ENCODE measurements around the gene ZCWPW1.
"Not testable (repeated sequence)": the region's sequence is repeated elsewhere in the genome, so short reads cannot be mapped to it uniquely, and the experiment has no call there.

The ZCWPW1 gene

DNA sequence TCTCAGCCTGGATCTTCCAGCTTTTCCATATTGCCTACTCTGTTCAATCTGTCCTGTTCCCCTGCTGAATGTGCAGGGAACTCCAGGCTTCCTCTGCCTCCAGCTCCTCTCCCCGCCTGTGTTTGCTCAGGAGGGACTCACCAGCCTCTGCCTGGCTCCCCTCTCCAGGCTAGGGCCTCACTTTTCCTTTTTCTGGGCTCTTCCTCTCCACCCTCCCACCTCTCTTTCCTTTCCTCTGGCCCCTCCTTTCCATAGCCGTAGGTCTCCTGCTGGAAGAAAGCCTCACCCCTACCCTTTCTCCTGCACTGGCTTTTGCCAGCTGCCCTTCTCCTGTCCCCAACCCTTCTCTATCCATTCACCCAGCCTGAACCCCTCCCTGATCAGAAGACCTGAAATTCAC, 30.3 kb downstream of the ZCWPW1 start:
- DNase-seq (ENCODE audit: low spot score), result no peak

DNA sequence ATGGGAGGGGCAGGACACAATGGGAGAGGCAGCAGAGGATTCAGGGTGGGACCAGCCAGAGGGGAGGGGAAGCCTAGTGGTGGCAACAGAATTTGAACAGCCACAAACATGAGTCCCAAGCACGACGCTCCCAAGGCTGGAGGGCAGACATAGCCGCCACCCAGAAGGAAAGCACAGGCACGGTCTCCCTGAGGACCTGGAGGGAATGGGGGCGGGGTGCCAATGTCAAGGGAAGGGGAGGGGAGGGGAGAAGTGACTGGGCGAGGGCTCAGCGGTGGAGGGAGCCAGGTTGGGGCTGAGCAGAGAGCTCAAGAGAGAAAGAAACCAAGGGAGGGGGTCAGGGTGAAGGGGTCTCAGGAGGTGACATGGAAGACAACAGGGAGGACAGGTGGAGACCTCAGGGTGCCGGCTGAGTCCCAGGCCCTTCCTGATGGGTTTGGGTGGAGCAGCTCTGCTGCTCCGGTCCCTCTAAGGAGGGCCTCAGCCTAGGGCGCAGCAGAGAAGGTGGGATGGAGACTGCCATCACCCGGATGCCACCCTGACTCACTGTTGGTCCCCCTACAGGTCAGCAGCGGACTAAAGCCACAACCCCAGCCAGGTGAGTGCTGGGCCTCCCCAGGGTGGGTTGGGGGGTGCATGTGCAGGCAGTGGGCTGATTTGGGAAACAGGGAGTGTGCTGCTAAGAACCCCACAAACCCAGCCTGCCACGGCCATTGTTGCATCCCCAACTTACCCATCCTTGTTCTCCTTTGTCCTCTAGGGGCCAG, 31.0 kb downstream of the ZCWPW1 start:
- no peak for DNase-seq (ENCODE audit: low spot score)

DNA sequence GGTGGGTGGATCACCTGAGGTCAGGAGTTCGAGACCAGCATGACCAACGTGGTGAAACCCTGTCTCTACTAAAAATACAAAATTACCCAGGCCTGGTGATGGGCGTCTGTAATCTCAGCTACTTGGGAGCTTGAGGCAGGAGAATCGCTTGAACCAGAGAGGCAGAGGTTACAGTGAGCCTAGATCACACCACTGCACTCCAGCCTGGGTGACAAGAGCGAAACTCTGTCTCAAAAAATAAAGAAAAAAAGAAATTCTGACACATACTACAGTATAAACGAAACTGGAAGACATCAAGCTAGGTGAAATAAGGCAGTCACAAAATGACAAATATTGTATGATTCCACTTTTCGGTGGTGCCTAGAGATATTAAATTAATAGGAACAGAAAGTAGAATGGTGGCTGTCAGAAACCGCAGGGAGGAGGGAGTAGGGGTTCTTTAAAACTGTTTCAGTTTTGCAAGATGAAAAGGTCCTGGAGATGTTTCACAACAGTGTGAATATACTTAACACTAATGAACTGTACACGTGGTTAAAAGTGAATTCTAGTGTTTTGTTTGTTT, 32.0 kb downstream of the ZCWPW1 start:
- DNase-seq (ENCODE audit: low spot score), result no peak

DNA sequence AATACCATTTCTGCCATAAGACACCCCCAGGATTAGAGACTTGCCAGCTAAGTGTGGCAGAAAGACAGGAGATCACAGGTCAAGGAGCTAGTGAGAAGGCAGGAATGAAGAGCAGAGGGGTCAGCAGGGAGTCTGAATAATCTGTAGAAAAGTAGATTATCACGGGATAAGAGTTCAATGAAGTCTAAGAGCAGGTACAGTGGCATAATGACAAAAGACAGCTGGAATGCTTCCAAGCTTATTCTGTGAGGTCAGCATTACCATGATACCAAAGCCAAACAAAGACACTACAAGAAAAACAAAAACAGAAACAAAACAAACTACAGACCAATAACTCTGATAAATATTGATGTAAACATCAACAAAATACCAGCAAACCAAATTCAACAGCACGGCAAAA, 34.4 kb downstream of the ZCWPW1 start:
- no peak for DNase-seq (ENCODE audit: low spot score)

DNA sequence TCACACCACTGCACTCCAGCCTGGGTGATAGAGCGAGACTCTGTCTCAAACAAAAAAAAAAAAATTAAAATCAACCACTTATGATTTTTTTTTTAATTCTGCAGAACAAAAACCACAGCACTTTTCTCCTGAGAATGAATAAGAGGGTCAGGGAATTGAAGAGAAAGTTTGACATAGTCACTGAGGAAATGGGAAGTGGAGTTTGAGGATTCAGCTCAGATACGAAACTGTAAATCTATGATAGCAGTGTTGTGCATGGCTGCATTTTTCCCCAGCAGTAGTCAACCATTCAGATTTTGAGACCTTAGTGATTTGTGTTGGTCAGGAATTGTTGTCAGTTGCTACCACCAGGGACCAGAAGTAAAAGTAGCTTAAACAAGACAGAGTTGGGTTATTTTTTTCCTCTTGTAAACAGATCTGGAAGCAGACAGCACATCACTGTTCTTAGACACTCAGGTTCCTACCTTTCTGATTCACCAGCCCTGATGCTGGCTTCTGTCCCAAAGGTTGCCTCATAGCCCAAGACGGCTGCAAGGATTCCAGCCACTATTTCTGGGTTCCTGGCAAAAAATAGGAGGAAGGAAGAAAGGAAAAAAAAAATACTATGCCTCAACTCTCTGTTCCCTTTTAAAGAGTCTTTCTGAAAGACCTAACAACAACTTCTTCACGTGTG, 35.1 kb downstream of the ZCWPW1 start:
- DNase-seq (ENCODE audit: low spot score), result no peak

DNA sequence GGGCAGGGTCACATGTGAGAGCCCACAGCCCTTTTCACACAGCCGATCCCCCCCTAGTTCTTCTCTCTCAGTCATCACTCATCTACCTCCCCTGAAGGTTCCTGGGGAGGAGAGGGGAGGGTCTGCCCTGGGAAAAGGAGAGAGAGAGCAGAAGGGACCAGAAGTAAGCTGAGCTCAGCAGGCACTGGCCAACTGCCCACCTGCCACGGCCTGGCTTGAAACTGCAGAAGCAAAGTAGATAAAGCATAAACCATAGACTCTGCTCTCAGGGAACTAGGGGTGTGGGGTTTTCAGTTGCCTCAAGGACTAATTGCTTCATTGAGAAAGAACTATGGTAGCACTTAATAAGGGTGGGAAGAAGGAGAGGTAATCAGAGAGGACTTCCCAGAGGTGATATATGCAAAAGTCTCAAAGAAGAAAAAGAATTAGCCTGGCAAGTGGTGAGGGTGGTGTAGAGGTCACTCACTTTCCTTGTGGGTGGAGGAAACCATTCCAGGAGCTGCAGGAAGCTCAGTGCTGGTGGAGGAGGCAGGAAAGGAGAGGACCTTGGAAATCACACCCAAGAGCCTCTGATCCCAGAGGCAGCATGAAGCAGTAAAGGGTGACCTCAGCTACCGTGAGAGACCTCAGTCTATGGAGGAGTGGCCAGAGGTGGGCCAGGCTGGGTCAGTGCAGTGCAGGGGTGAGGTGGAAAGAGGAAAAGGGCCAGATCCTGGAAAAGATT, 38.1 kb downstream of the ZCWPW1 start:
- DNase-seq (ENCODE audit: low spot score), result no peak

DNA sequence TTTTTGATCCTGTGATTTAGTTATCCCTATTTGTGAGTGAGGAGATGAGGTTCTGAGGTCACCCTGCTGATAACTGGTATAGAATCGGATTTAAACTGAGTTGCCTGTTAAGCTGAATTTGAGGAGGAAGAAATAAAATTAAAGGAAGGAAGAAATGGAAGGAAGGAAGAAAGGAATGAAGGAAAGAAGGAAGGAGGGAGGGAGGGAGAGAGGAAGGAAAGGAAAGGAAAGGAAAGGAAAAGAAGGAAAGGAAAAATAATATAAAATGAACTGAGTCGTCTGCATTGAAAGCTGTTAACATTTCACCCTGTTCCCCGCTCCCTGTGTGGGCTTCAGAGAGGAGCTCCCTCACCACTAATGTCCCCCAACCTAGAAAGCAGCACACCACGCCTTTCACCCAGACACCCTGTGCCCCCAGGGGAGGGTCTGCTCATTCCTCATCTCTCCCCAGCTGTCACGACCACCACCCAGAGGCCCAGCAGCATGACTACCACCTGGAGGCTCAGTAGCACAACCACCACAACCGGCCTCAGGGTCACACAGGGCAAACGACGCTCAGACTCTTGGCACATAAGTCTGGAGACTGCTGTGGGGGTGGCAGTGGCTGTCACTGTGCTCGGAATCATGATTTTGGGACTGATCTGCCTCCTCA, 38.9 kb downstream of the ZCWPW1 start:
- DNase-seq (ENCODE audit: low spot score), result no peak

DNA sequence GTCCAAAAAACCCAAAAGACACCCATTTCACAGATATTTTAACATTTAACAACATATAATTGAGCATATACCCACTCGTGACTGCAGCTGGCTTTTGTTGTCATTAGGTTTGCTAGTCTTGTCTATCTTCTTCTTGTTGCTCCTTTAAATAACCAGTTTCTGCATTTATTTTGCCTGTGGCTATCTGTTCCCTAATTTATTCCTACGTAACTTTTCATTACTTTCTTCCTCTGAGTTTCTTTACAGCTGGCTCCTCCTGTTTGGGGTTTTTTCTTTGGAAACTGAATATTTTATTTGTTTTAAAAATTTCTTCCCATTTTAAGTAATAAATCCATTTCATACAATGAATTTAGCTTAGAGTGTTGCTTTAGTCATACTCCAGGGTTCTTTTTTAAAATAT, 40.8 kb downstream of the ZCWPW1 start:
- no peak for DNase-seq (ENCODE audit: low spot score)

DNA sequence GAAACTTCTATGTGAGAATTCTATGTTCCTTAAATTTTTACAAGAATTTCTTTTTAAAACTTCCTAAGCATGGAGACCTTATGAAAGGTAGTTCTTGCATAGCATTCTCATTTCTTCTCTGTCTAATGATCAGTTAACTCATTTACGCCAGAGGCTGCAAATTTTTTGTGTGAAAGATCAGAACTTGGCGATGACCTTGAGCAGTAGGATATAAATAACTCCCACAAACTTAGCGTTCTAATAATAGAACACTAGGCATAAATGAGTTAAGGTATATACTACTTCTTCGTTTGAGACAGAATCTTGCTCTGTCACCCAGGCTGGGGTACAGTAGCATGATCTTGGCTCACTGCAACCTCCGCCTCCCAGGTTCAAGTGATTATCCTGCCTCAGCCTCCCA, 41.6 kb downstream of the ZCWPW1 start:
- no peak for DNase-seq (ENCODE audit: low spot score)

DNA sequence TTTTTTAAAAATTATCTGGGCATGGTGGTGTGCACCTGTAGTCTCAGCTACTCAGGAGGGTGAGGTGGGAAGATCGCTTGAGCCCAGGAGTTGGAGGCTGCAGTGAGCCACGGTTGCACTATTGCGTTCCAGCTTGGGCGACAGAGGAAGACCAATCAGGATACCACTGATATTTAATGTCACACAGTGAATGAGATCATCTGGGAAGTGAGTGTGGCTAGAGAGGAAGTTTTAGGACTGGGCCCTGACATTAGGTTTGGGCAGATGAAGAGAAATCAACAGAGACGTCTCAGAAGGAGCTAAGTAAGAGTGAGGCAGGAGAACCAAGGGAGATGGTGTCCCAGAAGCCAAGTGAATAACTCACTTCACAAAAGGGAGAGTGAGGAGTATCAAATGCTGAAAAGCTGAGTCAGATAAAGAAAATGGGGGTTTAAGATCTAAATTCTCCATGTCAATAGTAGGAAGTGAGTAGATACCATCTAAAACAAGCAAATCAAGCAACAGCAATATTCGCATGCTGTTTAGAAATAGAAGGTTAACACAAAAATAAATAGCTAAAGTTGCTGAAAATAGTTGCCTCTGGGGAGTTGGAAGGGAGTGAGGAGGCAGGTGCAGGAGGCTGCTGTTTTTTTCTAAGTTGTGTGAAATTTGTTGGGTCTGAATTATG, 43.7 kb downstream of the ZCWPW1 start:
- DNase-seq (ENCODE audit: low spot score), result no peak

DNA sequence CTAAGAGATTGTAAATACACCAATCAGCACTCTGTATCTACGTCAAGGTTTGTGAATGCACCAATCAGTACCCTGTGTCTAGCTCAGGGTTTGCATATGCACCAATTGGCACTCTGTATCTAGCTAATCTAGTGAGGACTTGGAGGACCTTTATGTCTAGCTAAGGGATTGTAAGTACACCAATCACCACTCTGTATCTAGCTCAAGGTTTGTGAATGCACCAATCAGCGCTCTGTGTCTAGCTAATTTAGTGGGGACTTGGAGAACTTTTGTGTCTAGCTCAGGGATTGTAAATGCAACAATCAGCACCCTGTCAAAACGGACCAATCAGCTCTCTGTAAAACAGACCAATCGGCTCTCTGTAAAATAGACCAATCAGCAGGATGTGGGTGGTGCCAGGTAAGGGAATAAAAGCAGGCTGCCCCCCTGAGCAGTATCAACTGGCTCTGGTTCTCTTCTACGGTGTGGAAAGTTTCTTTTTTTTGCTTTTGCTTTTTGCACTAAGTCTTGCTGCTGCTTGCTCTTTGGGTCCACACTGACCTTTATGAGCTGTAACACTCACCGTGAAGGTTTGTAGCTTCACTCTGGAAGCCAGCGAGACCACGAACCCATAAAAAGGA, 46.2 kb downstream of the ZCWPW1 start:
- DNase-seq (ENCODE audit: low spot score), result not testable (repeated sequence)

DNA sequence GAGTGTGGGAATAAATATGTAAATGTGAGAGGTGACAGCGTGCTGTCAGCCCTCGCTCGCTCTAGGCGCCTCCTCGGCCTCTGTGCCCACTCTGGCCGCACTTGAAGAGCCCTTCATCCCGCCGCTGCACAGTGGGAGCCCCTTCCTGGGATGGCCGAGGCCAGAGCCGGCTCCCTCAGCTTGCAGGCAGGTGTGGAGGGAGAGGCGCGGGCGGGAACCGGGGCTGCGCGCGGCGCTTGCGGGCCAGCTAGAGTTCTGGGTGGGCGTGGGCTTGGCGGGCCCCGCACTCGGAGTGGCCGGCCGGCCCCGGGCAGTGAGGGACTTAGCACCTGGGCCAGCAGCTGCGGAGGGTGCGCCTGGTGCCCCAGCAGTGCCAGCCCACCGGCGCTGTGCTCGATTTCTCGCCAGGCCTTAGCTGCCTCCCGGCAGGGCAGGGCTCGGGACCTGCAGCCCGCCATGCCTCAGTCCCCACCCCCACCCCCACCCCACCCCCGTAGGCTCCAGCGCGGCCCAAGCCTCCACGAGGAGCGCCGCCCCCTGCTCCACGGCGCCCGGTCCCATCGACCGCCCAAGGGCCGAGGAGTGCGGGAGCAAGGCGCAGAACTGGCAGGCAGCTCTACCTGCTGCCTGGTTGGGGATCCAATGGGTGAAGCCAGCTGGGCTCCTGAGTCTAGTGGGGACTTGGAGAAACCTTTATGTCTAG, 46.8 kb downstream of the ZCWPW1 start:
- DNase-seq (ENCODE audit: low spot score), result not testable (repeated sequence)

DNA sequence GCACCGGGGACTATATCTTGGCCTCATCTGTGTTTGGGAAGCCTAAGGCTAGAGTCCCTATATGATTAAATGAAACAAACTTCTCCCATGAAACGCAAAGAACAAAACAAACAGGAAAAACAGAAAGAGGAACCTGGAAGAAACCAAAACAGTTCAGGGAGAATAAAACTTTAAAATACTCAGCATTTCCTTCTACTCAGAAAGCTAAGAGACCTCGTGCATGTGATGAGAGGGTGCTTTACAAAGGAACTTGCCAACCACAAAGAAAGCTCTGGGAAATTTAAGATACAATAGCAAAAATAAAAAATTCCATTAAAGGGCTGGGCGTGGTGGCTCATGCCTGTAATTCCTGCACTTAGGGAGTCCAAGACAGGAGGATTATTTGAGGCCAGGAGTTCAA, 48.3 kb downstream of the ZCWPW1 start:
- no peak for DNase-seq (ENCODE audit: low spot score)

DNA sequence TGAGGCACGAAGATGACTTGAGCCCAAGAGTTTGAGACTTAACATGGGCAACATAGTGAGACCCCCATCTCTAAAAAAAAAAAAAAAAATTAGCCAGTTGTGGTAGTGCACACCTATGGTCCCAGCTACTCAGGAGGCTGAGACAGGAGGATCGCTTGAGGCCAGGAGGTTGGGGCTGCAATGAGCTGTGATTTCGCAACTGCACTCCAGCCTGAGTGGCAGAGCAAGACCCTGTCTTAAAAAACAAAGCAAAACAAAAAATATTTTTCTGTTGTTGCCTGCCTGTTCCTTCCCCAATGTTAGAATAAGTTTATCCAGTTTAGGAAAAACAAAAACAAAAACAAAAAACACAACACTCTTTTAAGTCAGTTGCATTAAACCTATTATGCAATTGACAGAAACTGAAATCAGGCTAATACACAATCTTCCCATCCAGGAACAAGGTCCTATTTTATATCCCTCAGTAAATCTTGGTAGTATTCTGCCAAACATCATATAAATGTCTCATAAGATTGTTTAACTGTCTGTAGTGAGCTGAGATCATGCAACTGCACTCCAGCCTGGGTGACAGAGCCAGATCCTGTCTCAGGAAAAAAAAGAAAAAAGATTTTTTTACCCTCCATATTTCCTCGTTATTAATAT, 50.3 kb downstream of the ZCWPW1 start:
- DNase-seq (ENCODE audit: low spot score), result no peak

DNA sequence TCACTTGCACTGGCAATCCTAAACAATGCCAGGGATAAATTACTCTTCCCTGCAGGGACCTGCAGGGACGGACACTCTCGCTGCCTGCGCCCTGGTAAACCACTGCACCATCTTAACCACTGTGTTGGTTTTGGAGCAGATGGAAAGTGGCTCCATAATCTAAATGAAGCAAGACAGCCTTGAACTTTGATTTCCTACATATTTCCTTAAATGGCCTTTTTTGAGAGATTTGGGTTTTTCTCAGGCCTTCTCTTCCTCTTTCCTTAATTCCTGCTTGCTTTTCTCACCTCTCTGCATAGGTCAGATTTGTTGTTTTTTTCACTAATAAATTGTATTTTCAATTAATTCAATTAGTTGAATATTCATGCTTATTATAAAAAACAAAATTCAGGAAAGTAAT, 52.4 kb downstream of the ZCWPW1 start:
- no peak for DNase-seq (ENCODE audit: low spot score)

DNA sequence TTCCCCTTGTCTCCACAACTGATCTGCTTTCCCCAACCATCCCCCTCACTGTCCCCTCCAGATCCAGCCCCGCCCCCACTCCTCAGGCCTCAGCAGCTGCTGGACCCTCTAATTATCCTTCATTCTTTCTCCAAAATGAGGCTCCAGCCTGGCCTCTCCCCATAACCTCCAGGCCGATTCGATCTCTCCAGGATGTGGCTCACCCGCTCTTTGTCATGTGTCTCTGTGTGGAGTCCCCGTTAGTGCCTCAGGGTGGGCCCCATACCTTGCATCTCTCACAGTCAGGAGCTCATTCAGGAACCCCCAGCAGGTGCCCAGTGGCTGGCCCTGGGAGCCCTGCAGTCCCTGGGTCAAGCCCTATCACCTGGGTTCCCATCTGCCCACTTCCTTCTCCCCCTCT, 53.9 kb downstream of the ZCWPW1 start:
- DNase-seq (ENCODE audit: low spot score), result no peak

DNA sequence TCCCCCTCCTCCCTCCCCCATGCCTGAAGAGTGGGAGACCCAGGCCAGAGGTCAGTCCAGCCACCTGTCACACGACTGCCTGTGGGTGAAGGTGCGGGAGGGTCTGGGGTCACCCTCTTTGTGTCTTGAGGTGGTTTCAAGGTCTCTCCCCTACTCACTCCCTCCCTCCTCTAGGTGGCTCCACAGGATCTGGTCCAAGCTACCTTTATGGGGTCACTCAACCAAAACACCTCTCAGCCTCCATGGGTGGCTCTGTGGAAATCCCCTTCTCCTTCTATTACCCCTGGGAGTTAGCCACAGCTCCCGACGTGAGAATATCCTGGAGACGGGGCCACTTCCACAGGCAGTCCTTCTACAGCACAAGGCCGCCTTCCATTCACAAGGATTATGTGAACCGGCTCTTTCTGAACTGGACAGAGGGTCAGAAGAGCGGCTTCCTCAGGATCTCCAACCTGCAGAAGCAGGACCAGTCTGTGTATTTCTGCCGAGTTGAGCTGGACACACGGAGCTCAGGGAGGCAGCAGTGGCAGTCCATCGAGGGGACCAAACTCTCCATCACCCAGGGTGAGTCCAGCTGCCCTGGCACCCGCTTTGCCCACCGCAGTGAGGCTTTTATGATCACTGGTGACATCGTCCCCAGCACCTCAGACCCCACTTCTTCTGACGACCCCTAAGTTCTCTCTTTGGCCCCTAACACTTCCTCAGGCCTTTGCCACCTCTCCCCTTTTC, 54.5 kb downstream of the ZCWPW1 start:
- not testable (repeated sequence) for DNase-seq (ENCODE audit: low spot score)

DNA sequence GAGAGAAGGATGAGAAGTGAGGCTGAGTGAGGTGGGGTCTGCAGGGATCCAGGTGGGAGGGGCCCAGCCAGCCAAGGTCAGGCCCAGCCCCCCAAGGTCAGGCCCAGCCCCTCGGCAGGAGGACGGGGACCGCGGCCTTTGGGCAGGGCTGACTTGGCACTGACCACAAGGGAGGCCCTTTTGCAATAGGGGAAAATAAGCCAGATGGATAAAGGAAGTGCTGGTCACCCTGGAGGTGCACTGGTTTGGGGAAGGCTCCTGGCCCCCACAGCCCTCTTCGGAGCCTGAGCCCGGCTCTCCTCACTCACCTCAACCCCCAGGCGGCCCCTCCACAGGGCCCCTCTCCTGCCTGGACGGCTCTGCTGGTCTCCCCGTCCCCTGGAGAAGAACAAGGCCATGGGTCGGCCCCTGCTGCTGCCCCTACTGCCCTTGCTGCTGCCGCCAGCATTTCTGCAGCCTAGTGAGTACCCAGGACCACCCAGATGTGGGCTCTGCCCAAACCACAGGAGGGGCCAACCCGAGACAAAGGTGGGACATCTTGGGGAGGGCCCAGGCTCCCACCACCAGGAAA, 55.2 kb downstream of the ZCWPW1 start, which contains the start of gene PILRA:
Gene PILRA, plus strand, starts transcription at position 227 of the 571 bp plus-strand sequence. Its CDS starts 170 bp downstream, at position 397.
- DNase-seq (ENCODE audit: low spot score), result no peak

DNA sequence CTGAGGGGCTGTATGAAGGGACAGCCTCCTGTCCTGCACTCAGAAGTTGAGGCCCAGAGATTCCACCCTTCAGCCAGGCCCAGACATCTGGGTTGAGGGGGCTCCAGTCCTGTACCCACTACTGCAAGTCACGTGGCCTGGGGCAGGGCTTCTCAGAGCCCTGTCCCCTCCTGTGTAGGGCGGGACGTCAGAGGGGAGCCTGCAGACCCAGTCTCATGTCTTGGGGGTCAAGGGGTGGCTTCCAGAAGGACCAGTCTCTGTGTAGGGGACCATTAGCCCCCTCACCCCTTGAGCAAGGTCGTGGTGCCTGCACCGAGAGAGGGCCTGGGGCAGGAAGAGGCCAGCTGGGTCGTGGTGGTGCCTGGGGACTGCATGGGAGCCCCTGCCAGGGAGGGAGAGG, 55.8 kb downstream of the ZCWPW1 start:
- DNase-seq (ENCODE audit: low spot score), result no peak

Measured in AG08396 (cell line).